COLO668 (cell line): ENCODE measurements around the gene FEM1B.

ENCODE experiments used
- DNase-seq: peaks from one replicate; lab custom pipeline; 2025; ENCODE audit not compliant: unreplicated experiment; lab: John Stamatoyannopoulos, UW

Gene FEM1B

DNA sequence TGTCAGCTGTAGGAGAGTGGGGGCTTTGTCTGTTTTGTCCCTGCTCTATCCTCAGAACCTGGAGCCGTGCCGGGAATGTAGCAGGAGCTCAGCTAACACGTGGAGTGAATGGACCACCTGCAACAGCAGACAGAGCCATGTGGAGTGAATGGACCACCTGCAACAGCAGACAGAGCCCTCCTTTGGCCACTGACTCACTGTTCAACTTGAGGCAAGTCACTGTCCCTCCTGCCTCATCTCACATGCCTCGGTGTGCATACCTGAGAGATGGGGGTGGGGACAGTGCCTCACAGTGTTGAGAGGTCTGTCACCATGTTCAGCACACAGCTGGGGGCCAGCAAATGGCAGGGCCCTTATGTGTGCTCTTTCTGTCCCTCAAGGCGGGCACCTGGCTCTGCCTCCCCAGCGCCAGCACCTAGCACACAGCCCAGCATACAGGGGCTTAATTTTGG, 27.9 kb downstream of the FEM1B start:
- DNase-seq = no peak

DNA sequence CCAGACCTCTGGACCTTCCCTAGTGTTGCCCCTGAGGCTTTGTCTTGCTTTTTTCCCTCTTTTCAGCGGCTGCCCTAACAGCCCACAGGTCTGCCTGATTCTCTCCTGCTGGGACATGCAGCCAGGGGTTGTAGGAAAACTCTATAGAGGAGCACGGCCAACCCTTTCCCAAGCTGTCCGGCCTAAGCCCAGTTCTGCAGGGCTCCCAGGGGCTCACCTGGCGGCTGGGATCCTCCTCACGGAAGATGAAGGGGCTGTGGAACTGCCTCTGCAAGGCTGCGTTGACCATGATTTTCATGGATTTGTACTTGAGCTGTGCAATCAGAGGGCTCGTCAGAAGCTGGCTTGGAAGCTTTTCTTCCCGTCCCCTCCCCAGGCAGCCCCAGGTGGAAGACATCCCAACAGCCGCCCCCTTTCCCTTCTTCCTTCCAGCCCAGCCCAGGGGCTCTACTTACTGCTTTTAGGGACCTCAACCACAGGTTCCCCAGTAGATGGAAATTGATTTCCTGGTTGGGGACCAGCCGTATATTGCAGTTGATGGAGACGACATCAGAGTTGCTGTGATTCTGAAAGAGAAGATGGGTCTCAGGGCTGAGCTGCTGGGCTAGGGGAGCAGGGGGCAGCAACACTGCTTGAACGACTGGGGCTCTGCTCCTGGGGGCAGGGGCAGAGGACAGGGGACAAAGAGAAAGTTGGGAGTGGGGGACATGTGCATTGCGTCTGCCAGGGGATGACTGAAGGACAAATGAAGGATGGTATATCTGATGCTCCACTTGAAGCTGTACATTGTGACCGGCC, 29.8 kb downstream of the FEM1B start:
- DNase-seq = no peak

DNA sequence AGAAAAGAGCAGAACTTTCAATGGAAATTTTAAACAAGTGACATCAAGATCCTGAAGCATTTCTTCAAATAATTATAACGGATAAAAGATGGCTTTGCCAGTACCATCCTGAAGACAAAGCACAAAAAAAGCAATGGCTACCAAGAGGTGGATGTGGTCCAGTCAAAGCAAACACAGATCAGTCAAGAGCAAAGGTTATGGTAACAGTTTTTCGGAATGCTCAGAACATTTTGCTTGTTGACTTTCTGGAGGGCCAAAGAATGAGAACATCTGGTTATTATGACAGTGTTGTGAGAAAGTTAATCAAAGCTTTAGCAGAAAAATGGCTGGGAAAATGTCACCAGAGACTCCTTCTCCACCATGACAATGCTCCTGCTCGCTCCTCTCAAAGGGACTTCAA, 31.5 kb downstream of the FEM1B start:
- DNase-seq = no peak

DNA sequence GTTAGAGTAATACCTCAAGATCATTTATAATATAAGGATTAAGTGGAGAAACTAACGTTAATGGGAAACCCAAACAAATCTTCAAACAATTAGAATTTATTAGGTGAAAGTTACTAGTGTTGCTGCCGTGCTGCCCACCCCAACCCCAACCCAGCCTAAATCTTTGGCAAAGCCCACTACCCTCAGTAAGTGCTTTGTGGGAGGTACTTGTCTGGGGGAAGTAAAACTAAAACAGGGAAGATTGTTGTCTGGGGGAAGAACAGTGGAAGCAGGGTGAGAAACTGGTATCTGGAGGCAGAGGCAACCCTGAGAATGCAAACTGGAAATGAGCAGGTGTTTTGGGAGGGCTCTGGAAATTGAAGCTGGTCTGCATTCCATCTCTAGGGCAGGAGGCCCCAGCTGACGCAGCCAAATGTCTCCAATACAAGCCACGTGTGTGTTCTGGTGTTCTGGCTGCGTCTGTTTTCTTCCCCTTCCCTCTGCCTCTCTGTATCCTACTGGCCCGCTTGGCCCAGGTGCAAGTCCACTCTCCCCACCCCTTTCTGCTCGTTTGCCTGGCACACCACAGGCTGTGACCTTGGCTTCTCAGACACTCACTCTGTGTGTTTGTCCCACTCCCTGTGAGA, 32.7 kb downstream of the FEM1B start:
- no peak for DNase-seq

DNA sequence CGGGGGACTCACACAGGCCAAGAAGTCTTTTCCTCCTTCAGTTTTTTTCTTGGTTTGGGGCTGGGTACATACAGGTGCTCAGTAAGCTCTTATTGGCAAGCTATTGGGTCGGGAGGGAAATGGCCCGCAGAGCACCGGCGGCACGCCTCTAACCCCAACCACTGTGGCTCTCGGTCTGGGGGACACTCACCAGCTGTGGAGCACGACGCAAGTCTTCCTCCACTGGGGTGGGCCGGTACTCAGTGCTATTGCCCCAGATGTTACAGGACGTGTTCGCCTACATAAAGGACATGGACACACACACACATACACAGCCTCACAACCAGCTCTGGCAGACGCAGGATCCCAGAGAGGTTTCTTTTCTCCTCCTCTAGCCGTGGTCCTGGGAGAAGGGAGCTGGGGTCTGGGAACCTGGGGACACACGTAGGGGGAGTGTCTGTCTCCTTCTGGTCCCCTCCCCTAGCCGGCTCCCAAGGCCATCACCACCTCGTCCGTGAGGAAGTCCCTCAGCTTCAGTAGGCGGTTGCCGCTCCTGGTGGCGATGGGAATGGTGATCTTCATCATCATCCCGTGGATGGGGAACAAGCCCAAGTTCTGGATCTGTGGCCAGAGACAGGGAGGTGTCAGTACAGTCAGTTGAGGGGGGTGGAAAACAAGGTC, 33.4 kb downstream of the FEM1B start:
- DNase-seq = no peak

DNA sequence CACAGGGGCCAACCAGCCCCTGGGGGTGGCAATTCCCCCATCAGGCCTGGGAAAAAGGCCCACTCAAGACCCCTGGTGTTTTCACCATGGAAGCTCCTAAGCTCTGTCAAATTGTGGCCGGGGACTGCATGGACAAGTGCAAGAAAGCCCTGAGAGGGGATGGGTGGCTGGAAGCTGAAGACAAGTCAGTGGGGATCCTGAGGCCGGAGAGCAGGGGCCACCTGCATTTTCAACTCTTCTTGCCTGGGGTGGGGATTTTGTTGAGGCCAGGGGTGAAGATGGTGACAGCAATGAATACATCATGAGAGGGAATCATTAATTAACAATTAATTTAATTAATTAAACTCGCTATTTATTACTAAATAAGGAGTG, 33.9 kb downstream of the FEM1B start:
- no peak for DNase-seq

DNA sequence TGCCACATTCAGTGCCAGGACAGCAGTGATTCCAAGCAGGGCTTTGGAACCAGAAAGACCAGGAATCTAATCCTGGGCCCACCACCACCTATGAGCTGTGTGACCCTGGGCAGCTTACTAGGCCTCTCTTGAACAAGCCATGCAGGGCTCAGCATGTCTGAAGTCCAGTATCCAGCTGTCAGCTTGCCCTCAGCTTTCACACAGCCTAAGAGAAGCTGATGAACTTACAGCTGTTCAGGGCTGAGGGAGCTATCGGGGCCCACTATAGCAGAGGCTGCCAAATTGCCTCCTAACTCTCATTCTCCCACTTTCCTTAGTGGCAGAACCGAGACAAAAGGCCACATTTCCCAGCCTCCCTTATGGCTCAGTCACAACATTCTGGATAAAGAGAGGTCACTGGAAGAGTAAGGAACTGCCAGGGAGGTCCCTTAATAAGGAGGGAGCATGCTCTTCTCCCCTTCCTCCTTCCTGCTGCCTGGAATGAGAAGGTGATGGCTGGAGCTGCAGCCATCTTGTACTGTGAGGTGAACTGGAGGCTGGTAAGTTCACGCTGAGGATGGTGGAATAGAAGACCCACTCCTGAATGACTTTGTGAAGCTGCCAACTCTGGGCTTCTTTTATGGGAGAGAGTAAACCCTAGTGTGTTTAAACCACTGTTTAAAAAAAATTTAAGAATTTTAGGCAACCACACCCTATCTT, 34.5 kb downstream of the FEM1B start:
- DNase-seq = no peak

DNA sequence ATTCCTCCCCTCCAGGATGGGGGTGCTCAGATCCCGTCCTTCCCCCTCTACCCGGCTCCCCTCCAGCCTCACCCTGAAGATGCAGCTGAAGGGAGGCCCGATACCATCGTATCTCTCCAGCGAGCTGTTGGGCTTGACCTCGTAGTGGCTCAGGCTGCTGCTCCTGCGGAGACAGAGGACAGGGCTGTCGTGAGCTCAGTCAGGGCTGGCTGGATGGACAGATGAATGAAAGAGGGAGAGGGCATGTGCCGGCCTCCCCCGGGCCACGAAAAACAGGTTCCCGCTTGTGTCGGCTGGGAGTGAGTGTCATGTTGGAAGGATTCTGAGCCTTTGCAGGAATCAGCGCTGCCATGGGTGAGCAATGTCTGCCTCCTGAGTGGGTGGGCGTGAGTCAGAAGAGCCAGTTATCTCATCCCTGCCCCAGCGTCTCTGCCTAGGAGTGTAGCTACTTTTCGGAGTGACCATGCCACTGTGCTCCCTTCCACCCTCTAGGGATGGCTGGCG, 35.2 kb downstream of the FEM1B start:
- no peak for DNase-seq

DNA sequence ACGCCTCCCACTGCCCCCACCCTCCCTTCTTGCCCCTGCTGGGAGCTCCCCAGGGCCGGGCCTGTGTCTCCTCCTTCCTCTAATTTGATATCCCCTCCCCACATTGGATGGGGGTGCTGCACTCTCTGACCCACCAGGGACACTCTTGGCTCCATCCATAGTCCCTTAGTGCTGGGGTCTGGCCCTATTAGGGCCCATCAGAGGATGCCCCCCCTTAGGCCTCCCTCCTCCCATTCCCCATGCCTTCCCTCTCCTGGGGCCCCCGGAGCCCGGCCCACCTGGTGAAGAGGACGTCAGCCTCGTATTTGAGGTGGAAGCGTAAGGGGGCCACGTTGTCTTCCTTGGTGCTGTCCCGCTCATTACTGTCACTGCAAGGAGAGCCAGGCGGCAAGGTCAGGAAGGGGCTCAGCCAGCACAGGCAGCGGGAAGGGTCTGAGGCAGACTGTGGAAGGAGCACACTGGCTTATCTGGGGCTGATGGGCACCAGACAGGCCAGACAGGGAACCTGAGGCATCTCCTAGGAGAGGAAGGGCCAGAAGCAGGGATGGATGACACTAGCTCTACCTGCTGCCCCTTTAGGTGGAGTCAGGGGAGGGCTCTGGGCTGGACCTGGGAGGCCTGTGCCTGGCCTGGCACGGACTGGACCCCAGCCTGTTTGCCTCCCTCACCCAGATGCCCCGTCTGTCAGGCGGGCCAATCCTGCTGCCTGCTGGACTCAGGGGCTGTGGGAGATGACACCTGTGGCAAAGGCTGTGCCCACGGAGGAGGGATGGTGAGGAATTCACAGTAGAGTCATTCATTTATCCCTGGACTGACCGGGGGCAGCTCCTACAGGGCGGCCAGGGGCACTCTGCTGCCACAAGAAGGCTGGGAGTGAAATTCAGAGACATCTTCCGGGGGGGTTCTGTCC, 36.2 kb downstream of the FEM1B start:
- no peak for DNase-seq

DNA sequence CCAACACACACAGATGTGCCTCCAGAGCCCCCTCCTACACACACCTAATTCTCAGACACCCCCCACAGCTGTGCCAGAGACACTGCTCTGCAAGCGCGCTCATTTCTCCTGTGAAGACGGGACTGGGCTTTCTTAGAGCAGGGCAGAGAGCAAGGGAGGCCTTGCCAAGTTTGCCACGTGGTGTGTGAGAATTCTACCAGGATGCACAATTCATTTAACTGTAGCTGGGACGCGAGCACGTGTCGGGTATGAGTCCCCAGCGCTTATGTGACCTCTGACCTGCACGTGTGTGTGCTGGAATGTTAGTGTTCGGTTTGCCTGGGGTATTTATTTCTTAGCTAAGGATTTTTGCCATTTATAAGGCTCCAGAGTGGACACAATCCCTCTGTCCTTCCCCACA, 37.0 kb downstream of the FEM1B start:
- no peak for DNase-seq

DNA sequence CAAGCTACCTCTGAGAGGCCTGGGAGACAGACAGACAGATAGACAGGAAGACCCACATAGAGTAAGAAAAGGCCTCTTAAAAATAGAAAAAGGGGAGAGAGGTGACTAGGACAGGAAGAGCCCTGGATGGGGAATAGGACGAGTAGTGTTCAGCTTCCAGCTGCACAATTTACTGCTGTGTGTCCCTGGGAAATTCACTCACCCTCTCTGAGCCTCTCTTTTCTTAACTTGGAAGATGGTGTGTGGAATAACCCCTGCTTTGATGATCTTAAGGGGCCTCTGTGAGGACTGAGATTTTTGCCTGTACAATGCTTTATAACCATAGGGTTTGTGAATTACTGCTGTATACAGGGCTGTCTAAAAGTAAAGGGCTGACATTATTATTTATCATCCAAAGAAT, 37.5 kb downstream of the FEM1B start:
- DNase-seq = no peak

DNA sequence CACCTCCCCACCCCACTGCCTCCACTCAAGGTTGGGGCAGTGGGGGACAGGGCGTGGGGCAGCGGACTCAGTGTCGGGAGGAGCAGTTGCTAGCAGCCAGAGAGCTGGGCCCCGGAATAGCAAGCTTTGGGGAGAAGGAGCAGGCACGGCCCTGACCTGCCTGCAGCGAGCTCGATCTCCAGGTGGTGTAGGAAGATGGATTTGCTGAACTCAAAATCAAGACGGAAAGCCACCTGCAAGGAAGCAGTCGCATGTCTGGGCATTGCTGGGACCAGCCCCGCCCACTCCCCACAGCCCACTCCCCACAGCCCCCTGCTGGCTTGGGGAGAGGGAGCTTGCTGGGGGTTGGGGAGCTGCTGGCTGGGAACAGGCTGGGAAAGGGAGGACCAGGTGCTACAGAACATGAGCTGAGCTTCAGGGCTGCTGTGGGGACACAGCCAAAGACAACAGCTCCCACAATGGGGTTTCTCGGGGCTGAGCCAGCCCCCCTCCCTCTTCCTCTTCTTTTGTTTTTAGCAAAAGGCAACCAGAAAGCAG, 38.0 kb downstream of the FEM1B start:
- no peak for DNase-seq

DNA sequence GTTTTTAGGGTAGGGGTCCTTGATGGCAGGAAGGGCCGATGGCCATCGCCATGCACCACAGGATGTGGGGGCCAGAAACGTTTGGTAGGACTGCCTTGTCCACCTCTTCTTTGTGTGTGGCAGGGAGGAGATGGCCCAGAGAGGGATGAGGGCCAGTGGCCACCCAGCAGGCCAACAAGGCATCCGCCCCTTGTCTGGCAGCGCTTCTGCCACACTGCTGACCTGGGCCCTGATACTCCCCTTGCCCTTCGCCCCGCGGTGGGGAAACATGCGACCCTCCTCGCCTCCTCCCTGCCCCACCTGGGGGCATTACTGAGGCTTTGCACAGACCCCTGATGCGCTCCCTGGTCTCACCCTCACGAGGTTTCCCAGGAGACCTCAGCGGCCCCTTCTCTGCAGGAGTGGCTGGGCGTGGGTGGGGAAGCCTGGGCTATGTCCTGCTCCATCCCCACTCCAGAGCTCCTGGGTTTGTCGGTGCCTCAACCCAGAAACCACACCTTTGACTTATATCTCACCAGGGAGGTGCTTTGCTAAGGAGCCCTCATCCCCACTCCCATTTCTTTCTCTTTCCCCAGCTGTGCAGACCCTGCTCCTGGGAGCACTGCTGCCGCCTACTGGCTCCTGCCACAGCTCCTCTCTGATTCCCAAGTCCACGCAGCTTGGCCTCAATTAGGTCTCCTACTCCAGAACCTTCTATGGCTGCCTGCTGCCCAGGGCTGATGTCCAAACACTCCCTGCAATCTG, 38.7 kb downstream of the FEM1B start:
- DNase-seq = peak; percentile 10

DNA sequence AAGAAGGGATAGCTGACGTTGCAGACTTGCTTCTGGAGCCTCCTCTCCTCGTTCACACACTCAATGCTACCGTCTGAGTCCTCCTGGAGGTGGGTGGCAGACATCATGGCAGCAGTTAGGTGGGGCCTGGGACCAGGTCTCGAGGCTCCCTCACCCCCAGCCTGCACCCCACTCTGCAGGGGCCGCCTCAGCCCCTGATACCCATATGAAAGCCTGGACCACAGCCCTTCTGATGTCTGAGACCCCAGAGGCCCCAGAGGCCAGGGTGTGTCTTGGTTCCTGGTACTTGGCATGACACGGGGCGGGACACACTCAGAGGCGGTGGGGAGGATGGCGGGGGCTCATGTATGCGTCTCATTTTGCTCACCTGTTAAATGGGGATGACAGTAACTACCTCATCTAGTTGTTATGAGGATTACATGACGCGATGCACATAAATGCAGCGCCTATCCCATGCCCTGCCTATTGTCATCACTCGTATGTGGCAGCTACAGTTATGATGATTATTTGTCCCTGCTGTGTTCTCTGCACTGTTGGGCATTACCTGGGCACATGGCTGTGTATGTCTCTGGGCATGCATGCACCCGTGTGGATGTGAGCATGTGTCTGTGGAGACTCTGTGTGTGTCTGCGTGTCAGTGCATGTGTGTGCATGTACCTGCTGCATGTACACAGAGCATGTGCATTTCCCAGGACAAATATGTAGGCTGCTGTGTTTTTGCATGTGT, 39.9 kb downstream of the FEM1B start:
- DNase-seq = no peak

DNA sequence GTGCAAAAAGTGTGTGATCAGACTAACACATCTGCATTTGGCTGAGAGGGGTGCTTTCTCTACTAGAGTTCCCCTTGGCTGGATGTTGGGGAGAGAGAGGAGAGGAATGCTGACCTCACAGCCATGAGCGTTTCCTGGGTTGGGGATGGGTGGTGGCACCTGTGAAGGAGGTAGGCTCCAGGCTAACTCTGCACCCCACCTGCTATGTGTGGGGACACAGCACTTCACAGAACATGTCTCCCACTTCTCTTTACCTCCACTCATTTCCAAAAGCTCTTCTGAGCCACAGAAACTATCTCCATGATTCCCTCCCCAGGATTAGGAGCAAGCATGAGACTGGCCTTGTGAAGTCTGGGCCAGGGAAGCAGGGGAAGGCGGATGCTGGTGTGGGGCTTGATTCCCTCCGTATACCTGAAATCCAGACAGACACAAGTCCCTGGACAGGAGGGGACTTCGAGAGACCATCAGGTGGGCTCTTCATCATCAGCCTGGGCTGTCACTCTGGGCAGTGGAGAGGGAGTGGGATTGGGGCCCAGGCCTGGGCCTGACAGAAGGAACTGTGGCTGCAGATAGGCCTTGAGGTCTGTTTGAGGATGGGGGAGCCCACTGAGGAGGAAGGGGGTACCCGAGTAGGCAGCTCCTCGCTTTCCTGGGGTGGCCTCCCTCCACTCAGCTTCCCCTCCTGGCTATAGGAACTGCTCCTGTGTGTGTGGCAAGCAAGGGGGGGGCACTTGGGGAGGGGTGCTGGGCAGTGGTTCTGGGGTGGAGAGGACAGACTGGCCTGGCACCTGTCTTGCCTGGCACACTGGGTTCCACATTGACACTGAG, 40.7 kb downstream of the FEM1B start:
- DNase-seq = no peak

DNA sequence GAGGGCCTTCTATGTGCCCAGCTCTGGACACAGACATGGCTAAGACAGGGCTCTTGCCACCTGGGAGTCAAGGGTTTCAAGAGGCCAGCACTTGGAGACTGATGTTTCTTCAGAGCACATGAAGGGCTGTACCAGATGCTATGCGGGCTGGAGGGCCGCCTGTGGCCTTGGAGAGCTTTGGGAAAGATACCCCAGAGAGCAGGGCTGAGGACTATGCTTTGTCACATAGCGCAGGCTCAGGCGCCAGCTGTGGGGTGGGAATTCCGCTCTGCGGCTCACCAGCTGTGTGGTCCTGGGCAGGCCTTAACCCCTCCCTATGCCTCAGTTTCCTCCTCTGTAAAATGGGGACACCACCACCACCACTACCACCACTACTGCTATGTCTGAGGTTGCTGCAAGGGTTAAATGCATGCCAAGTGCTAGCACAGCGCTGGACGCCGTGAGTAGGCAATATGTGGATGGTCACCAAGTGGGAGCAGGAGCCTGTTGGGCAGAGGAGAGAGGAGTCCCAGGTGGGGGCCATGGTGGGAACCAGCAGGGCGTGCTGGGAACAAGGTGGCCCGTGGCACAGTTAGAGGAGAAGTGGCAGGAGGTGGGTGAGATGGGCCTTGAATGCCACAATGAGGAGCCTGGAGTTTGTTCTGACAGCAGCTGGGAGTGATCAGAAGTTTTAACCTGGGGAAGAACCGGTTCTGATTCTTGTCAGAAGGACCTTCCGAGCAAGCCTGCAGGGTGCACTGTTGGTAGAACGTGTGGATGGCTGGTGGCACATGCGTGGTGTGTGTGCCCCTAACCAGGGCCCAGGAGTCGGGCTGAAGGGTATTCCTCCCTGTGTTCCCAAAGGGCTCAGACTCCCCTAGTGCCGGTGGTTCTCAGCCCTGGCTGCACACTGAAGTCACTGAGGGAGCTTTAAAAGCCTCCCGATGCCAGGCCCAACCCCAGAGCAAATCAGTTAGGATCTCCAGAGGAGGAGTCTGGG, 41.7 kb downstream of the FEM1B start:
- no peak for DNase-seq

DNA sequence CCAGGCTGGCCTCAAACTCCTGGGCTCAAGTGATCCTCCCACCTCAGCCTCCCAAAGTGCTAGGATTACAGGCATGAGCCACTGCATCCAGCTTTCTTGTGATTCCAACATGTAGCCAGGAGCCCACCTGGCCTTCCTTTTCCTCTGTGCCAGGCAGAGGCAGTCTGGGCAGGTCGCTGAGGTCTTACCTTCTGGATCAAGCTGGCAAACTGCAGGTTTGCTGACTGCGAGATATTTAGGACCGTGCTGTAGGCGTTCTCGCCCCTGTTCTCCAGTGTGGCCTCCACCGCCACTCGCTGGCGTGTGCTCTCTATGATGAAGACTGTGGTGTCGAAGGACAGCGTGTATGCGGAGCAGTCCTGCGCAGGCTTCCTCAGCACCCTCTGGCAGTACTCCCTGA, 42.5 kb downstream of the FEM1B start:
- no peak for DNase-seq
